ENCODE measurements around the gene CEP104.

The CEP104 gene

GRCh38 chr1:3837200-3837599, 19.8 kb downstream of the CEP104 start:
- no peak for DNase-seq (ENCODE audit: low read depth)
- H3K4me3 ChIP-seq (ENCODE audit: low read depth, low read length): no peak overlapping the region

DNA sequence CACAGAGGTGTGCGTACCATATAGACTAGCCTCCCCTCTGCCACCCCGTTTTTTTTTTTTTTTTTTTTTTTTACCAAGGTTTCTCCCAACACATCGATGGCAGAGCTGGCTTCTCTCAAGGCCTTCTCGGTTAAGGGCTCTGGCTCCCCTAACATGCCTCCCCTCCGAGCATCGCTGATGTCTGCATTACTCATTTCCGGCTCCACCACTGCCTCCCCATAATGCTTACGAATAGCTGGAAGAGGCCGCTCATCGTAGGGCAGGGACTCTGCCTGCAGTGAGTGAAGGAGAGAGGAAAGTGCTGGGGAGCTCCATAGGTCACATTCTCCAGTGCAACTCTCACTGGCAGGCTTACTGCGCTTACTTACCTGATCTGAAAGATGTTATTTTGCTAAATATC, 20.6 kb downstream of the CEP104 start:
- no peak for DNase-seq (ENCODE audit: low read depth)

DNA sequence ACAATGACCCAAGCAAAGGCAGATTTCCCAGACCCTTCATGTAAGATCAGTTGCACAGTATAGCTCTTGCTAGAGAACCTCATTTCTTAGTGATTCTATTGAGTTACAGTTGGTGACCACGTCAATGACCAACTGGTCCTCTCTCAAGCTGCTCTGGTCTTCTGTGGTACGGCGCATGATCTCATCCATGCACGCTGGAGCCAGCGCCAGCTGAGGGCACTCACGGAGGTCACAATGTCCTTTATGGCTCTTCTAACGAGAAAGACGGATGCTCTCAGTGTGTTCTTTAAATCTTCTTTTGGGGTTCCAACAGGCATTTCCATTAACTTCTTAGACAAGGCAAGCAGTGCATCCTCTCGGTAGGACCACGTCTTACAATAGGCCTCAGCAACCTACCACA, 22.3 kb downstream of the CEP104 start:
- DNase-seq (ENCODE audit: low read depth): no peak

More for the DNA sequence above, 20.6 kb downstream of the CEP104 start:
- H3K4me3 ChIP-seq (ENCODE audit: low read depth, low read length): no peak overlapping the region

GRCh38 chr1:3831689-3832088, 25.3 kb downstream of the CEP104 start:
- DNase-seq (ENCODE audit: low read depth): no peak
- no peak overlapping the region for H3K4me3 ChIP-seq (ENCODE audit: low read depth, low read length)

More for the DNA sequence above, 22.3 kb downstream of the CEP104 start:
- no peak overlapping the region for H3K4me3 ChIP-seq (ENCODE audit: low read depth, low read length)

DNA sequence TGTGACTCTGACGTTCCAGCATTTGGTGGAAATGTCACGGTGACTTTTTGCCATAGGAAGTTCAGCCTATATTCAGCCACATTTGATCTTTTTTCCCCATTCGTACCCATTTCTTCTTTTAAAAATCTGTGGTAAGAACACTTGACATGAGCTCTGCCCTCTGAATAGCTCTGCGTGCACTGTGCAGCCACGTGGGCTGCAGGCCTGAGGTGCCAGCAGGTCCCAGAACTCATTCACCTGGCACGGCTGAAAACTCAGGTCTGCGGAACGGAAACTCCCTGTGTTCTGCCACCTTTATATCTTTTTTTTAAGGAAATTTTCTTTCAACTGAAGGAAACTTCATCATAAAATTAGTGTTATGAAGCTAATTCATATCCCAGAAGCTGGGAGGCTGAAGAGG, 28.6 kb downstream of the CEP104 start:
- no peak for DNase-seq (ENCODE audit: low read depth)
- H3K4me3 ChIP-seq (ENCODE audit: low read depth, low read length): no peak overlapping the region

DNA sequence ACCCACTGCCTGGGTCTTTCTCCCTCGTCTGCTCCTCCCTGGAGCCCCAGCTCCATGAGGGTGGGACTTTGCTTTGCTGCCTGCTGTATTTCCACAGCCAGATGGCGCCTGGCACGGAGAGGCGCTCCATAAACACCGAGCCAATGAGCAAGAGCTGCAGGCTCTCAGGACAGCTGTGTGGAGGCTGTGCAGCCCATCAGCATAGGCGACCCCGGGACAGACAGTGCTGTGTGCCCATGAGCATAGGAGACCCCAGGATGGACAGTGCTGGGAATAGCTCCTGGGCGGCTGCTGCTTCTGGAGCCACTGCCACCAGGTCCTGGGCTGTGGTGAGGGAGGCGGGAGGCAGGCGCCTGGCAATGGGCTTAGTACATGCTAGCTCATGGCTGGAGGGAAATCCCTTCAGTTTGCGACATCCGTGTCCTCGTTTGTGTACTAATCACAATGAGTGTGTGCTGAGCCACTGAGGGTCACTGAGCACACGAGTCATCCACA, 29.2 kb downstream of the CEP104 start:
- peak; percentile 13 for DNase-seq (ENCODE audit: low read depth)
- H3K4me3 ChIP-seq (ENCODE audit: low read depth, low read length): no peak overlapping the region

GRCh38 chr1:3825356-3825755, 31.7 kb downstream of the CEP104 start:
- no peak for DNase-seq (ENCODE audit: low read depth)
- H3K4me3 ChIP-seq (ENCODE audit: low read depth, low read length): no peak overlapping the region

DNA sequence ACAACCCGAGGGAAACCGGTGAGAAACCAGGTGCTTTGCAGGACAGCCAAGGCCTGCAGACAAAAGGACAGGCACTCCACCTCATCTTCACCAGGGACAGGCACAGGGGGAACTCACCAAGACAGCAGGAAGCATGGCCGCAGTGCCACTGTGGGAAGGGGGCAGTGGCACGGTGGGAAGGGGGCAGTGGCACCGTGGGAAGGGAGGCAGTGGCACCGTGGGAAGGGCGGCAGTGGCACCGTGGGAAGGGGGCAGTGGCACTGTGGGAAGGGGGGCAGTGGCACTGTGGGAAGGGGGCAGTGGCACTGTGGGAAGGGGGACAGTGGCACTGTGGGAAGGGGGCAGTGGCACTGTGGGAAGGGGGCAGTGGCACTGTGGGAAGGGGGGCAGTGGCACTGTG, 32.4 kb downstream of the CEP104 start:
- DNase-seq (ENCODE audit: low read depth): no peak
- H3K4me3 ChIP-seq (ENCODE audit: low read depth, low read length): no peak overlapping the region

DNA sequence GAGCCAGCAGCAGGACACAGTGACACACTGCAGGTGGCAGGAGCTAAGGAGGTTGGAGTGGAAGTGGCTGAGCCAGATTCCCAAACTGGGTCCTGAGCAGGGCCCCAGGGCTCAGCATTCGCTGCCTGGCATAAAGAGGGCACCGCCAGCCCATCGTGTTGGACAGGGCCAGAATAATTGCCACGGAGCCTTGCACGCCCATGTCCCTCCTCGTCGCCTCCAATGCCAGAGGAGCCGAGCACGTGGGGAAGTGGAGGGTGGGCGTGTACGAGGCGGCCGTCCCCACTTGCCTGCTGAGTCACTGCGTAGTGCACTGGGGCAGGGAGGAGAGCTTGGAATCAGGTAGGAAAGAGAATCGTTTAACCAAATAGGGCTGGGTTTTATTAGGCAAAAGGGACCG, 34.6 kb downstream of the CEP104 start:
- H3K4me3 ChIP-seq (ENCODE audit: low read depth, low read length): no peak overlapping the region
- no peak for DNase-seq (ENCODE audit: low read depth)

DNA sequence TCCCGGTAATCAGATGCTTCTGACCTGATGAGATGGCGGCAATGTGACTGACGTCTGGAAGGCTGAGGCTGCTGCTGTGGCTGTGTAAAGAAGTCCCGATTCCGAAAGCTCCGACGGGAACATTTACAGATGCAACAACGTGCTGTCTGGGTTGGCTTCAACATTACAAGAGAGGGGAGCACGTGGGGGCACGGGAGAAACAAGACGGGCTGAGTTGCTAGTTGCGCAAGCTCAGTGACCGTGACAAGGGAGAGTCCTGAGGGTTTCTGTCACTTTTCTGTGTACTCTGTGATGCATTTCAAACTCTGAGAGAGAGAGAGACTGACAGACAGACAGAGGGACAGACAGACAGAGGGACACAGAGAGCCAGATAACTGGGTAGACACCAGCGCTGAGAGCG, 35.1 kb downstream of the CEP104 start:
- no peak for DNase-seq (ENCODE audit: low read depth)
- H3K4me3 ChIP-seq (ENCODE audit: low read depth, low read length): no peak overlapping the region

DNA sequence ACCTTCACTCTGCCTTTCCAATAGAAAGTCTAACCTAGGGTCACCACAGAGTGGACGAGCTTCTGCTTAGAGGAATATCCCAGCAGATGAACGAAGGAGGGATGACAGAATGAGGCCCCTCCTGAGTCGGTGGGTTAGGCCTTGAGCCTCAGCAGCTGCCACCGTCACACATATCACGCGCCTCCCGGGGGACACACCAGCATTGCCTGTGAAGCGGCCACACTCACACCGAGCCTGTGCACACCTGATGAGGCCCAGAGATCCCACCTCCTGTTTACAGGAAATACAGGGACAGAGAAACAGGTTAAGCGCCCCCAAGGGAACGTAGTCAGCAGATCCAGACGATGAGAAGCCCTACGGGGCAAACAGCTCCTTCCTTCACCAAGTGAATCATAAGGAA, 35.6 kb downstream of the CEP104 start:
- no peak for DNase-seq (ENCODE audit: low read depth)
- no peak overlapping the region for H3K4me3 ChIP-seq (ENCODE audit: low read depth, low read length)

- H3K4me3 ChIP-seq (ENCODE audit: low read depth, low read length): no peak overlapping the region
- no peak for DNase-seq (ENCODE audit: low read depth)
Measured at GRCh38 chr1:3821004-3821403, 36.0 kb downstream of the CEP104 start.

GRCh38 chr1:3820316-3820715, 36.7 kb downstream of the CEP104 start:
- no peak overlapping the region for H3K4me3 ChIP-seq (ENCODE audit: low read depth, low read length)
- no peak for DNase-seq (ENCODE audit: low read depth)

DNA sequence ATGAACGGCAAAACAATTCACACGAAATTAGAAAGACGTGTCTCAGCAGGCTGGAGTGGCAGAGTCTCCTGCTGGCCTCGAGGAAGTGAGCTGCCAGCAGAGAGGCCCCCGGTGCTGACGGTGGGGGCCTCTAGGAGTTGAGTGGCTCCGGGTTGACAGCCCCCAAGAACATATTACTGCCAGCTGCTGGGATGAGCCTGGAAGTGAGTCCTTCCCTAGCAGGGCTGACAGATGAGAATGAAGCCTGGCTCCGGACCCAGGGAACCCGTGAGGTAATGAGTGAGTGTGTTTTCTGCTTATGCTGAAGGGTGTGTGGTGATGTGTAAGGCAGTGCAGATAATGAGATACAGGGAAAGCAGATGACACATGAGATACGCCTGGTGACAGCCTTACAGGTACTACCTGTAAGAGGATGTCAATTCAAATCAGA, 37.2 kb downstream of the CEP104 start:
- no peak for DNase-seq (ENCODE audit: low read depth)
- H3K4me3 ChIP-seq (ENCODE audit: low read depth, low read length): no peak overlapping the region

DNA sequence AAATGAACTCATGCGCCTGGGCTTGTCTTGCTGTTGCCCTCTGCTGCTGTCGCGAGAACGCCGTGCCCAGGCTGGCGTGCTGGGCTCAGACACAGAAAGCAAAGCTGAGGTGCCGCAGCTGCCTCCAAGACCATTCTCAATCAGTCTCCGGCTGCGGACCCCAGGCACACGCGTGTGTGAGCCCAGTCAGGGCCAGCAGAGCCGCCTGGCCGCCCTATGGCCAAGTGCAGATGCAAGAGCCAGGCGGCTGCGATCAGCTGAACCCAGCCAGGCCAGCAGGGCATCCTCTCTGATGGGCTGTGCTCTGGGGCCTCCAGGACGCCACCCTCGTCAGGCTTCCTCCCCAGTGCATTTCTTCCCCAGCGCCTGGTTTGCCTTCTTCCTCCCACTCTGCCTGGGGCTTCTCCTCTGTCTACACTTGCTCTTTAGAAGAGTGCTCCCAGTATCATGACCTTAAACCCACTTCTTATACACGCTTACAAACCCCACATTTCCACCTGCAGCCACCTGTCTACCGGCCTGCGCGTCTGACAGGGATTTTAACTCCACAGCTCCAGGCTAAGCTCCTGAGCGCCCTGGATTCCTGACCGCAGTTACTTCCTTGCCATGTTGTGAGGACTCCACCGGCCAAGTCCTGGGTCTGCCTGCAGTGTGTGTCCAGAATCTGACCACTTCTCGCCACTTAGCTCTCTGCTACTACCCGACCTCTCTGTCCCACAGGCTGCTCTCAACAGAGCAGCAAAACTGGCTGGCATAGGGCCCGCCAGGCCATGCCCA, 39.0 kb downstream of the CEP104 start:
- H3K4me3 ChIP-seq (ENCODE audit: low read depth, low read length): no peak overlapping the region
- DNase-seq (ENCODE audit: low read depth): no peak

- H3K4me3 ChIP-seq (ENCODE audit: low read depth, low read length): no peak overlapping the region
- no peak for DNase-seq (ENCODE audit: low read depth)
Measured at GRCh38 chr1:3817138-3817740, 39.8 kb downstream of the CEP104 start.

GRCh38 chr1:3816331-3817137, 40.5 kb downstream of the CEP104 start:
- DNase-seq (ENCODE audit: low read depth): no peak
- no peak overlapping the region for H3K4me3 ChIP-seq (ENCODE audit: low read depth, low read length)

GRCh38 chr1:3814771-3815561, 42.0 kb downstream of the CEP104 start:
- DNase-seq (ENCODE audit: low read depth): no peak
- no peak overlapping the region for H3K4me3 ChIP-seq (ENCODE audit: low read depth, low read length)

DNA sequence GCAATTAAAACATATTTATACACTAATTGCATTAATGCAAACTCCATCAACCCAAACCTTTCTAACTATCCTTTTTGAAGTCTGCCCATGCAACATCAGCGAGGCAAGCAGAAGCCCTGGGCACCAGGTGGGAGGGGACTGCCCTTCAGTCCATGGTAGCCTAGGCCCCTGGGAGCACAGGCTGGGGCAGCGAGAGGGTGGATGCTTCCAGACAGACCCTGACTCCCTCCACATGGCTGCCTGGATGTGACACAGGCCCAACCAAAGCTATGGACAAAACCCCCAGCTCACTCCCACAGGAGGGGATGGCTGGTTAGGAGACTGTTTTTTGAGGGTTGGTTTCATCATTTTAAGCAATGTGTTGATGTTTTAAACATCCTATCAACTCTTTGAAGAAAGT, 42.9 kb downstream of the CEP104 start:
- DNase-seq (ENCODE audit: low read depth): no peak

GRCh38 chr1:3811595-3811911, 45.5 kb downstream of the CEP104 start:
- no peak for DNase-seq (ENCODE audit: low read depth)
- no peak overlapping the region for H3K4me3 ChIP-seq (ENCODE audit: low read depth, low read length)

More for the DNA sequence above, 42.9 kb downstream of the CEP104 start:
- H3K4me3 ChIP-seq (ENCODE audit: low read depth, low read length): no peak overlapping the region

Measured in skeletal muscle cell (primary cell).